Activated T-cell treated with anti-CD3 and anti-CD28 coated beads, Interleukin-2, amount 50 U/mL, for 24 hours (primary cell): ENCODE data around the gene PIK3R2.

ENCODE experiments used
- DNase-seq: peaks from one replicate; pipeline ENCODE4 v3.0.0-alpha.2; 2020
- H3K27ac Mint-ChIP-seq: 2 replicates; pipeline ENCODE4 v1.8.0; 2020; ENCODE audit warnings: mild to moderate bottlenecking, mixed read lengths
- H3K27me3 Mint-ChIP-seq: 2 replicates; pipeline ENCODE4 v1.8.0; 2020; ENCODE audit warnings: mixed read lengths
- H3K36me3 Mint-ChIP-seq: 2 replicates; pipeline ENCODE4 v1.8.0; 2020; ENCODE audit warnings: low read depth, mixed read lengths
- H3K4me1 Mint-ChIP-seq: 2 replicates; pipeline ENCODE4 v1.8.0; 2020; ENCODE audit warnings: low read depth, mixed read lengths
- H3K4me3 Mint-ChIP-seq: 2 replicates; pipeline ENCODE4 v1.8.0; 2020; ENCODE audit warnings: mild to moderate bottlenecking, moderate library complexity, mixed read lengths
- H3K9me3 Mint-ChIP-seq: 2 replicates; pipeline ENCODE4 v1.8.0; 2020; ENCODE audit warnings: mixed read lengths

PIK3R2 gene

GRCh38 chr19:18137242-18137641 is 15.7 kb upstream of the PIK3R2 start:
- peaks cover 75% of the 10 kb centered on the region for H3K36me3 Mint-ChIP-seq
- H3K4me3 Mint-ChIP-seq, result no peak overlapping the region
- no peak overlapping the region for H3K27ac Mint-ChIP-seq
- H3K27me3 Mint-ChIP-seq, result no peaks in the 10 kb centered on the region
- H3K9me3 Mint-ChIP-seq, result no peaks in the 10 kb centered on the region
- no peaks in the 10 kb centered on the region for H3K4me1 Mint-ChIP-seq
- DNase-seq, result no peak

GRCh38 chr19:18137657-18138339 is 15.2 kb upstream of the PIK3R2 start:
- Mint-ChIP-seq H3K4me1 (no peaks in the 10 kb centered on the region), H3K27ac (no peak overlapping the region), H3K4me3 (no peak overlapping the region), H3K36me3 (peaks cover 74% of the 10 kb centered on the region), H3K9me3 (no peaks in the 10 kb centered on the region), H3K27me3 (no peaks in the 10 kb centered on the region)
- no peak for DNase-seq

DNA sequence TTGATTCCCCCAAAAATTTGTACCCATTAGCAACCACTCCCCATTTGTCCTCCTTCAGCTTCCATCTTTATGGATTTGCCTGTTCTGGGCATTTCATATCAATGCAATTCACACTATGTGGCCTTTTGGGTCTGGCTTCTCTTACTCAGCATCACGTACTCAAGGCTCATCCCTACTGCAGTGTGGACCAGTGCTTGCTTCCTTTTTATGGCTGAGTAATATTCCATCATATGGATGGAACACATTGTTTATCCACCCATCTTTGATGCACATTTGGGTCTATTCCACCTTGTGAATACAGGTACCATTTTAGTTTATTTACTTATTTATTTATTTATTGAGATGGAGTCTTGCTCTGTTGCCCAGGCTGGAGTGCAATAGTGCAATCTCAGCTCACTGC is 12.5 kb upstream of the PIK3R2 start:
- Mint-ChIP-seq H3K36me3 (peaks cover 80% of the 10 kb centered on the region), H3K27ac (no peak overlapping the region), H3K4me3 (no peak overlapping the region), H3K27me3 (no peaks in the 10 kb centered on the region), H3K4me1 (no peaks in the 10 kb centered on the region), H3K9me3 (no peaks in the 10 kb centered on the region)
- DNase-seq, result no peak

DNA sequence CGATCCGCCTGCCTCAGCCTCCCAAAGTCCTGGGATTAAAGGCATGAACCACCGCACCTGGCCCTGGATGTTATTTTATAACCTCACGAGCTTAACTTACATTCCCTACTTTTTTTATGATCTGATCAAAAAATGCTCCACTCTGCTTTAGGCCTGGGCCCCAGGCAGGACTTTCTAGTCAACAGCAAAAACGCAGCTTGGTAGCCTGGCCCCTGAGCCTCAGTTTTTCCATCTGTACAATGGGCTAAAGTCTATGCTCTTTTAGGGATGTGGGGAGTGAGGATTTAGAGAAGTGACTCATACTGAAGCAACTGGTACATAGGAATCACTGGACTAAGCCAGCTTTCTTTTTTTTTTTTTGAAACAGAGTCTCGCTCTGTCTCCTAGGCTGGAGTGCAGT is 11.9 kb upstream of the PIK3R2 start:
- Mint-ChIP-seq H3K36me3 (peaks cover 81% of the 10 kb centered on the region), H3K4me3 (no peak overlapping the region), H3K27ac (no peak overlapping the region), H3K9me3 (no peaks in the 10 kb centered on the region), H3K27me3 (no peaks in the 10 kb centered on the region), H3K4me1 (no peaks in the 10 kb centered on the region)
- DNase-seq, result no peak

DNA sequence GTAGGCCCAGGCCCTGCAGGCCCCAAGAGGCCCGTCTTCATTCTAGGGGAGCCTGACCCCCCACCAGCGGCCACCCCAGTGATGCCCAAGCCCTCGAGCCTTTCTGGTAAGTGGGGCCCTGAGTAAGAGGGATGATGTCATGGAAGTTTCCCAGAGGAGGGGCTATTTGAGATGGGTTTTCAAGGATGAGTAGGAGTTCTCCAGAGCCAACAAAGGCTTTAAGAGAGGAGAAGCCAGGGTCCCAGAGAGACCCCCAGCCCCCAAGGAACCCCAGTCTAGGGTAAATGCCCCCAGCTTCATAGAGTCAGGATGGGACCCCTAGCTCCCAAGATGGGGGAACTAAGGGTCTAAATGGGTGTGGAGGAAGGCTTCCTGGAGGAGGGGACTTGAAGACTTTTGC is 9.1 kb upstream of the PIK3R2 start:
- Mint-ChIP-seq H3K4me1 (no peaks in the 10 kb centered on the region), H3K9me3 (no peaks in the 10 kb centered on the region), H3K27ac (no peak overlapping the region), H3K36me3 (peaks cover 84% of the 10 kb centered on the region), H3K27me3 (no peaks in the 10 kb centered on the region), H3K4me3 (no peak overlapping the region)
- no peak for DNase-seq

- Mint-ChIP-seq H3K27ac (no peak overlapping the region), H3K4me3 (no peak overlapping the region), H3K4me1 (no peaks in the 10 kb centered on the region), H3K27me3 (no peaks in the 10 kb centered on the region), H3K36me3 (peaks cover 81% of the 10 kb centered on the region), H3K9me3 (no peaks in the 10 kb centered on the region)
- DNase-seq, result no peak
Observed at GRCh38 chr19:18144361-18144760, 8.6 kb upstream of the PIK3R2 start.

GRCh38 chr19:18144906-18145305 is 8.1 kb upstream of the PIK3R2 start:
- H3K9me3 Mint-ChIP-seq, result no peaks in the 10 kb centered on the region
- no peaks in the 10 kb centered on the region for H3K4me1 Mint-ChIP-seq
- no peak overlapping the region for H3K27ac Mint-ChIP-seq
- no peak for DNase-seq
- no peaks in the 10 kb centered on the region for H3K27me3 Mint-ChIP-seq
- no peak overlapping the region for H3K4me3 Mint-ChIP-seq
- peaks cover 81% of the 10 kb centered on the region for H3K36me3 Mint-ChIP-seq

GRCh38 chr19:18145391-18145999 is 7.5 kb upstream of the PIK3R2 start:
- Mint-ChIP-seq H3K9me3 (no peaks in the 10 kb centered on the region), H3K27me3 (no peaks in the 10 kb centered on the region), H3K4me1 (no peaks in the 10 kb centered on the region), H3K4me3 (no peak overlapping the region), H3K36me3 (peaks cover 81% of the 10 kb centered on the region), H3K27ac (no peak overlapping the region)
- no peak for DNase-seq

- Mint-ChIP-seq H3K27me3 (no peaks in the 10 kb centered on the region), H3K4me3 (no peak overlapping the region), H3K36me3 (peaks cover 70% of the 10 kb centered on the region), H3K4me1 (peaks cover 12% of the 10 kb centered on the region), H3K9me3 (no peaks in the 10 kb centered on the region), H3K27ac (no peak overlapping the region)
- no peak for DNase-seq
Observed at GRCh38 chr19:18147396-18147795, 5.6 kb upstream of the PIK3R2 start.

DNA sequence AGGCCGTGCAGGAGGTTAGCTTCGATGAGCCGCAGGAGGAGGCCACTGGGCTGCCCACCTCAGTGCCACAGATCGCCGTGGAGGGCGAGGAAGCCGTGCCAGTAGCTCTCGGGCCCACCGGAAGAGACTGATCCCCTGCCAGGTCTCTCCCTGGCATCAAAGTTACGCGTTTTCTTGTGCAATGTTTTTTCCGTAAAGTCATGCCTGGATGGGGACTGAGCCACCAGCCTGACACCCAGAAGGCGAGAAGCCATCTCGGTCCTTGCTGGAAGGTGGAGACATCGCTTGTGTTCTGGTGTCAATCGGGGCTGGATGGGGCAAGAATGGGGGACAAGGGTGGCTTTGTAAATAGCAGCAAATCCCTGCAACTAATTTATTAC is 3.4 kb upstream of the PIK3R2 start:
- Mint-ChIP-seq H3K27me3 (no peaks in the 10 kb centered on the region), H3K27ac (no peak overlapping the region), H3K9me3 (no peaks in the 10 kb centered on the region), H3K36me3 (peaks cover 56% of the 10 kb centered on the region), H3K4me3 (no peak overlapping the region), H3K4me1 (peaks cover 23% of the 10 kb centered on the region)
- DNase-seq, result no peak

DNA sequence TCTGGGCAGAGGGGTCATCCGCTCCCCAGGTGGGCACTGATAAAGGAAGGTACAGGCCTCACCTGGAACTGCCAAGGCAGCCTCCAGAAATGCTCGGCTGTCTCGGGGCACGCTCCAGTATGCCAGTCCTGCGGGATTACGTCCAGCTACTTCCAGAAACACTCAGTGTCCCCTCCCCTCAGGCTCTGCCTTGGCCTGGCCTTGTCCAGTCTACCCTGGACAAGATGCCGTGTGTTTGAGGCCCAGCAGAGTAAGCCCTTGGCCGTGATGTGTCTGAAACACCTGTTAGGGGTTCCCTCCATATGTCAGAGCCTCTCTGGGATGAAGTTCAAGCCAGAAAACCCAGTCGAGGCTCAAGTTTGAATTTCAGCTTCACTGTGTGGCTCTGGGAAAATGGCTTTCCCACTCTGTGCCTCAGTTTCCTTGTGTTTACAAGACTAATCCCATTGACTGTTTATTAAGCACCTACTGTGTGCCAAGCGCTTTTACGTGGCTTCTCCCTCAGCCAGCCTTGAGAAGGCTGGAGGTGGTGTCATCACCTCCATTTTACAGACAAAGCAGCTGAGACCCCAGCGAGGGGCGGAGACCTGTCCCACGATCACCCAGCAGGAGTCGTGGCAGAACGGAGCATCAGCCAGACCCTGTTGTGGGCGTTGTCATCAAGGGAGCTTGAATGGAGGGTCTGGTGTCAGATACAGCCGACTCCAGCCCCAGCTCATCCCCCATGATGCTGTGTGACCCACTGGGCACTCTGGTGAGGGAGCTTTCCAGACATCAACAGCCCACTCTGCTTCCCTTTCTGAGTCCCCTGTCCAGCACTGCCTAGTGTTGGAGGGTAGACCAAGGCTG is 2.0 kb upstream of the PIK3R2 start:
- Mint-ChIP-seq H3K36me3 (peaks cover 46% of the 10 kb centered on the region), H3K27ac (peak overlapping the region; percentile 99), H3K9me3 (no peaks in the 10 kb centered on the region), H3K4me3 (peak overlapping the region; percentile 84), H3K4me1 (peaks cover 24% of the 10 kb centered on the region), H3K27me3 (no peaks in the 10 kb centered on the region)
- no peak for DNase-seq

- Mint-ChIP-seq H3K4me3 (peak overlapping the region; percentile 84), H3K27ac (peak overlapping the region; percentile 99), H3K4me1 (peaks cover 28% of the 10 kb centered on the region), H3K27me3 (no peaks in the 10 kb centered on the region), H3K9me3 (no peaks in the 10 kb centered on the region), H3K36me3 (peaks cover 43% of the 10 kb centered on the region)
- peak; percentile 98 for DNase-seq
Observed at GRCh38 chr19:18152442-18152816, 534 bp upstream of the PIK3R2 start.

- Mint-ChIP-seq H3K36me3 (peaks cover 33% of the 10 kb centered on the region), H3K9me3 (no peaks in the 10 kb centered on the region), H3K27me3 (no peaks in the 10 kb centered on the region), H3K27ac (peak overlapping the region; percentile 78), H3K4me1 (peaks cover 28% of the 10 kb centered on the region), H3K4me3 (peak overlapping the region; percentile 84)
- no peak for DNase-seq
Observed at GRCh38 chr19:18153556-18154134, 682 bp downstream of the PIK3R2 start.

DNA sequence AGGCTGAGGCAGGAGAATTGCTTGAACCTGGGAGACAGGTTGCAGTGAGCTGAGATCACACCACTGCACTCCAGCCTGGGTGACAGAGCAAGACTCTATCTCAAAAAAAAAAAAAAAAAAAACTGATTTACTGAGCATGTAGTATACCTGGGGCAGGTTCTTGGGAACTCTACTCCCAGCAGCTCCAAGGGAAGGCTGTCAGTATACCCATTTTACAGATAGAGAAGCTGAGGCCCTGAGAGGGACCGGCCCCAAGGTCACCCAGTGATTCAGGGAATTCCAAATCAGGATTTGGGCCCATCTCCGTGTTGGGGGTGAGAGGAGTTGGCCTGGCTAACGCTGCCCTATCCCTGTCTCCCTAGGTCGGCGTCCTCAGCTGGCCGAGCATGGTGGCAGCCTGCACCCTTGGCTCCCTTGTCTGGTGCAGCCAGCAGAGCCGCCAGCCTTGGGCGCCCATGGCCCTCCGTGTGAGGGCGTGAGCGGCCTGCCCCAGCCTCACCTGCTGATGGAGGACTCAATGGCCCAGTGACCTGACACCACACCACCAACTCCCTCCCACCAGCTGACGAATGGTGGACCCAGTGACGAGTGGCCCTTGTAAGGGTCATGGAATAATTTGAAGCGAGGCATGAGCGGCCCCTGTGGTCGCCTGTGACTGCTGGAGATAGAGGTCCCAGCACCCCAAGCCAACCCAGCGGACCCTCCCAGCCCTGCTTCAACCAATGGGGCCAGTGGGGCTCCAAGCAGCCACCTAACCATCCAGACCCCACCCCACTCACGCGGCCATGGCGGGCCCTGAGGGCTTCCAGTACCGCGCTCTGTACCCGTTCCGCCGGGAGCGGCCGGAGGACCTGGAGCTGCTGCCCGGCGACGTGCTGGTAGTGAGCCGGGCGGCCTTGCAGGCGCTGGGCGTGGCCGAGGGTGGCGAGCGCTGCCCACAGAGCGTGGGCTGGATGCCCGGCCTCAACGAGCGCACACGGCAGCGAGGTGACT is 2.4 kb downstream of the PIK3R2 start:
- H3K27ac Mint-ChIP-seq, result peak overlapping the region; percentile 69
- no peaks in the 10 kb centered on the region for H3K27me3 Mint-ChIP-seq
- peaks cover 32% of the 10 kb centered on the region for H3K4me1 Mint-ChIP-seq
- H3K4me3 Mint-ChIP-seq, result no peak overlapping the region
- no peaks in the 10 kb centered on the region for H3K9me3 Mint-ChIP-seq
- H3K36me3 Mint-ChIP-seq, result peaks cover 28% of the 10 kb centered on the region
- DNase-seq, result no peak
